NCI-H187 (cell line): ENCODE measurements around the gene APEX2.
"Not testable (repeated sequence)": the region's sequence is repeated elsewhere in the genome, so short reads cannot be mapped to it uniquely, and the experiment has no call there.

Experiments used
- DNase-seq, 2 experiments: peaks; one replicate each; lab custom pipeline; 2025; lab: John Stamatoyannopoulos, UW

The APEX2 gene

GRCh38 chrX:55014897-55015299 is 14.7 kb downstream of the APEX2 start:
- no peak for DNase-seq

GRCh38 chrX:55026143-55026542 is 26.0 kb downstream of the APEX2 start:
- no peak for DNase-seq

GRCh38 chrX:55026840-55027239 is 26.7 kb downstream of the APEX2 start:
- no peak for DNase-seq

GRCh38 chrX:55028040-55028439 is 27.9 kb downstream of the APEX2 start:
- no peak for DNase-seq

GRCh38 chrX:55028611-55029010 is 28.4 kb downstream of the APEX2 start:
- DNase-seq, result no peak

GRCh38 chrX:55029291-55029690 is 29.1 kb downstream of the APEX2 start:
- DNase-seq, result no peak

GRCh38 chrX:55030271-55031205 is 30.4 kb downstream of the APEX2 start, which contains the start of gene ALAS2:
ALAS2 (minus strand) TSS chrX:55030977; CDS start chrX:55026000, 4,977 bp downstream.
- no peak for DNase-seq

- no peak for DNase-seq
Observed at GRCh38 chrX:55033429-55033828, 33.3 kb downstream of the APEX2 start.

GRCh38 chrX:55039471-55039870 is 39.3 kb downstream of the APEX2 start:
- DNase-seq, result no peak

GRCh38 chrX:55041514-55041913 is 41.4 kb downstream of the APEX2 start:
- DNase-seq, result no peak

- DNase-seq, result not testable (repeated sequence)
Observed at GRCh38 chrX:55050599-55050998, 50.4 kb downstream of the APEX2 start.

GRCh38 chrX:55056820-55057674 is 56.9 kb downstream of the APEX2 start:
- DNase-seq, result no peak

GRCh38 chrX:55057675-55058249 is 57.6 kb downstream of the APEX2 start:
- no peak for DNase-seq
